Endodermal cell (in vitro differentiated cells): Measurements from ENCODE around the gene DGKH. TPM values are rescaled to one million over a fixed set of nuclear protein-coding genes. Genes with fewer than 3 reads are reported as not detected.

Experiments
- DNase-seq: peaks from one replicate; pipeline ENCODE4 v3.0.0-alpha.2; 2017
- H3K27ac ChIP-seq: 2 replicates; pipeline ENCODE4 v1.5.1; 2013; ENCODE audit warnings: mild to moderate bottlenecking, low read depth, low read length, moderate library complexity
- H3K27me3 ChIP-seq: 2 replicates; pipeline ENCODE4 v1.6.1; 2013; ENCODE audit warnings: mild to moderate bottlenecking, low read length, moderate library complexity; ENCODE audit not compliant: insufficient read depth, control insufficient read depth, poor library complexity, severe bottlenecking
- H3K36me3 ChIP-seq: 2 replicates; pipeline ENCODE4 v1.7.0; 2013; ENCODE audit warnings: mild to moderate bottlenecking, low read length, moderate library complexity; ENCODE audit not compliant: control insufficient read depth, insufficient read depth
- H3K4me1 ChIP-seq: one replicate; pipeline ENCODE4 v1.7.0; 2013; ENCODE audit warnings: low read length; ENCODE audit not compliant: control insufficient read depth, insufficient read depth
- H3K4me3 ChIP-seq: 2 replicates; pipeline ENCODE4 v1.5.1; 2013; ENCODE audit warnings: mild to moderate bottlenecking, low read length, moderate library complexity
- H3K9ac ChIP-seq: 2 replicates; pipeline ENCODE4 v1.6.1; 2013; ENCODE audit warnings: mild to moderate bottlenecking, low read length, moderate library complexity; ENCODE audit not compliant: poor library complexity, severe bottlenecking; ENCODE audit errors: extremely low read depth
- H3K9me3 ChIP-seq: 2 replicates; pipeline ENCODE4 v1.6.1; 2013; ENCODE audit warnings: mild to moderate bottlenecking, low read length, moderate library complexity; ENCODE audit not compliant: control insufficient read depth
- H3K27ac Mint-ChIP-seq: 2 replicates; pipeline ENCODE4 v1.8.0; 2020; ENCODE audit warnings: mixed read lengths
- H3K27me3 Mint-ChIP-seq: 2 replicates; pipeline ENCODE4 v1.8.0; 2021; ENCODE audit warnings: mild to moderate bottlenecking, mixed read lengths; ENCODE audit not compliant: insufficient read depth
- H3K36me3 Mint-ChIP-seq: 2 replicates; pipeline ENCODE4 v1.8.0; 2020; ENCODE audit warnings: low read depth, mixed read lengths
- H3K4me1 Mint-ChIP-seq: 2 replicates; pipeline ENCODE4 v1.8.0; 2020; ENCODE audit warnings: mixed read lengths
- H3K4me3 Mint-ChIP-seq: 2 replicates; pipeline ENCODE4 v1.8.0; 2020; ENCODE audit warnings: mild to moderate bottlenecking, moderate library complexity, mixed read lengths
- H3K9me3 Mint-ChIP-seq: 2 replicates; pipeline ENCODE4 v1.8.0; 2020; ENCODE audit warnings: mild to moderate bottlenecking, mixed read lengths
- CTCF ChIP-seq: fragments of 200-600 bp; sonication (generic); conservative IDR thresholded peaks from 2 replicates; pipeline ENCODE4 v1.5.0; 2021; ENCODE audit warnings: antibody characterized with exemption, mild to moderate bottlenecking
- WGBS, 2 experiments: methylation state at CpG; one replicate each; pipeline versions ENCODE4 v1.1.5 to v1.1.7; 2013; ENCODE audit warnings: missing lambda C conversion rate in 2 of 2, mixed read lengths in 1 of 2; ENCODE audit not compliant: insufficient coverage in 1 of 2, insufficient read length in 1 of 2; 5-methylcytosine and 5-hydroxymethylcytosine counted together
- total RNA-seq, 2 donors: library from RNA; stranded (reverse); fragmentation: NEBNext Ultra II Directional in 1 of 2; extraction: Animal tissue kit (Norgen Biotek cat#: 25700) in 1 of 2; gene quantifications; 2 replicates in 1 of 2; 3 replicates in 1 of 2; pipeline ENCODE4 v1.2.1, GENCODE V29; 2021

Gene DGKH
- total RNA-seq, 2 donors from 2014 or later: 7.1 to 11.5 TPM

- no peaks in the 10 kb centered on the region for H3K27me3 Mint-ChIP-seq
- WGBS, 2 experiments: 81 to 91% methylated on average over 1 of the region's 1 CpG
- Histone ChIP-seq H3K4me1 (no peaks in the 10 kb centered on the region), H3K4me3 (no peak overlapping the region), H3K9me3 (no peaks in the 10 kb centered on the region), H3K36me3 (peaks cover 6% of the 10 kb centered on the region), H3K27me3 (no peaks in the 10 kb centered on the region), H3K9ac (no peak overlapping the region), H3K27ac (no peak overlapping the region)
- peaks cover 12% of the 10 kb centered on the region for H3K36me3 Mint-ChIP-seq
- TF ChIP-seq CTCF: no peak
- peaks cover 2% of the 10 kb centered on the region for H3K4me1 Mint-ChIP-seq
- H3K27ac Mint-ChIP-seq: no peak overlapping the region
- H3K9me3 Mint-ChIP-seq: no peaks in the 10 kb centered on the region
- H3K4me3 Mint-ChIP-seq: no peak overlapping the region
- DNase-seq: no peak
Measured at GRCh38 chr13:42177189-42177588, 128.7 kb downstream of the DGKH start.

- no peaks in the 10 kb centered on the region for H3K9me3 ChIP-seq
- Mint-ChIP-seq H3K4me1 (peaks cover 2% of the 10 kb centered on the region), H3K36me3 (peaks cover 2% of the 10 kb centered on the region), H3K27me3 (no peaks in the 10 kb centered on the region), H3K9me3 (no peaks in the 10 kb centered on the region), H3K4me3 (no peak overlapping the region), H3K27ac (no peak overlapping the region)
- no peak for DNase-seq
- no peak overlapping the region for H3K27ac ChIP-seq
- no peak for TF ChIP-seq CTCF
- 90% methylated on average over 2 of the region's 2 CpGs; no CpG with 5 or more reads in 1 of the 2 experiments for WGBS, 2 experiments
- H3K9ac ChIP-seq: no peak overlapping the region
- no peak overlapping the region for H3K4me3 ChIP-seq
- H3K27me3 ChIP-seq: no peaks in the 10 kb centered on the region
- H3K36me3 ChIP-seq: no peaks in the 10 kb centered on the region
- H3K4me1 ChIP-seq: no peaks in the 10 kb centered on the region
Measured at GRCh38 chr13:42181381-42181953, 133.0 kb downstream of the DGKH start.

- no peaks in the 10 kb centered on the region for H3K4me1 Mint-ChIP-seq
- no peak overlapping the region for H3K27ac ChIP-seq
- no peak overlapping the region for H3K27ac Mint-ChIP-seq
- no peaks in the 10 kb centered on the region for H3K27me3 Mint-ChIP-seq
- 77 to 98% methylated on average over 5 to 7 of the region's 7 CpGs for WGBS, 2 experiments
- no peak overlapping the region for H3K4me3 ChIP-seq
- peaks cover 5% of the 10 kb centered on the region for H3K36me3 ChIP-seq
- H3K4me1 ChIP-seq: no peaks in the 10 kb centered on the region
- DNase-seq: no peak
- no peak overlapping the region for H3K4me3 Mint-ChIP-seq
- H3K9me3 ChIP-seq: no peaks in the 10 kb centered on the region
- no peak overlapping the region for H3K9ac ChIP-seq
- no peaks in the 10 kb centered on the region for H3K9me3 Mint-ChIP-seq
- peaks cover 8% of the 10 kb centered on the region for H3K36me3 Mint-ChIP-seq
- TF ChIP-seq CTCF: no peak
- no peaks in the 10 kb centered on the region for H3K27me3 ChIP-seq
Measured at GRCh38 chr13:42189061-42189460, 140.6 kb downstream of the DGKH start.
